A549 (cell line): Measurements from ENCODE around the gene ARHGAP26.

Experiments
- EP300 ChIP-seq, 2 experiments: fragments of >200 bp; sonication (Bioruptor Twin); formaldehyde crosslinking; IDR thresholded peaks; 2 replicates in 1 of 2; 3 replicates in 1 of 2; pipeline ENCODE4 v1.6.1; 2016 to 2017
- FOXS1 ChIP-seq: fragments of 250-450 bp; sonication (Bioruptor Pico); IDR thresholded peaks from 2 replicates; pipeline ENCODE4 v1.5.0; 2020; ENCODE audit warnings: mild to moderate bottlenecking, moderate library complexity
- MAZ ChIP-seq: fragments of 150-350 bp; IDR thresholded peaks from 2 replicates; pipeline ENCODE4 v1.6.1; 2014; ENCODE audit warnings: antibody characterized with exemption, low read depth, low read length, borderline replicate concordance
- NPAS2 ChIP-seq: fragments of 250-450 bp; sonication (Bioruptor Pico); IDR thresholded peaks from 2 replicates; pipeline ENCODE4 v1.8.0; 2022; ENCODE audit warnings: mild to moderate bottlenecking, moderate library complexity, borderline replicate concordance
- PHF8 ChIP-seq: fragments of 200-600 bp; sonication (generic); IDR thresholded peaks from 2 replicates; pipeline ENCODE4 v1.6.1; 2016; ENCODE audit warnings: low read depth, mild to moderate bottlenecking, antibody characterized with exemption, moderate library complexity, borderline replicate concordance
- POLR2A ChIP-seq: IDR thresholded peaks from 2 replicates; pipeline ENCODE4 v1.6.1; 2012; ENCODE audit warnings: mild to moderate bottlenecking, low read length
- RAD21 ChIP-seq, 2 experiments: fragments of >200 bp in 1 of 2; sonication (Bioruptor Twin) in 1 of 2; formaldehyde crosslinking in 1 of 2; IDR thresholded peaks in 1 of 2; conservative IDR thresholded peaks in 1 of 2; 2 replicates in 1 of 2; 3 replicates in 1 of 2; pipeline ENCODE4 v1.6.1; 2012 to 2018; ENCODE audit warnings: inconsistent platforms in 1 of 2
- SMC3 ChIP-seq: fragments of >200 bp; sonication (Bioruptor Twin); formaldehyde crosslinking; IDR thresholded peaks from 3 replicates; pipeline ENCODE4 v1.6.1; 2018; ENCODE audit warnings: inconsistent platforms
- TP53 ChIP-seq: fragments of 250-450 bp; sonication (Bioruptor Pico); IDR thresholded peaks from 2 replicates; pipeline ENCODE4 v1.5.0; 2021; ENCODE audit warnings: mild to moderate bottlenecking, moderate library complexity
- ZSCAN20 ChIP-seq: fragments of 250-450 bp; sonication (Bioruptor Pico); IDR thresholded peaks from 2 replicates; pipeline ENCODE4 v1.8.0; 2022; ENCODE audit warnings: mild to moderate bottlenecking, moderate library complexity
- TF ChIP-seq, protein P1 (sequence below): fragments of >200 bp; sonication (Bioruptor Twin); formaldehyde crosslinking; IDR thresholded peaks from 3 replicates; pipeline ENCODE4 v1.5.1; 2016
- TF ChIP-seq, protein P2 (sequence below): fragments of 150-350 bp; IDR thresholded peaks from 2 replicates; pipeline ENCODE4 v1.6.1; 2014; ENCODE audit warnings: low read depth, mild to moderate bottlenecking, low read length
- TF ChIP-seq, protein P3 (sequence below): fragments of 450-650 bp; IDR thresholded peaks from 2 replicates; pipeline ENCODE4 v1.6.1; 2014; ENCODE audit warnings: antibody characterized with exemption

DNA sequence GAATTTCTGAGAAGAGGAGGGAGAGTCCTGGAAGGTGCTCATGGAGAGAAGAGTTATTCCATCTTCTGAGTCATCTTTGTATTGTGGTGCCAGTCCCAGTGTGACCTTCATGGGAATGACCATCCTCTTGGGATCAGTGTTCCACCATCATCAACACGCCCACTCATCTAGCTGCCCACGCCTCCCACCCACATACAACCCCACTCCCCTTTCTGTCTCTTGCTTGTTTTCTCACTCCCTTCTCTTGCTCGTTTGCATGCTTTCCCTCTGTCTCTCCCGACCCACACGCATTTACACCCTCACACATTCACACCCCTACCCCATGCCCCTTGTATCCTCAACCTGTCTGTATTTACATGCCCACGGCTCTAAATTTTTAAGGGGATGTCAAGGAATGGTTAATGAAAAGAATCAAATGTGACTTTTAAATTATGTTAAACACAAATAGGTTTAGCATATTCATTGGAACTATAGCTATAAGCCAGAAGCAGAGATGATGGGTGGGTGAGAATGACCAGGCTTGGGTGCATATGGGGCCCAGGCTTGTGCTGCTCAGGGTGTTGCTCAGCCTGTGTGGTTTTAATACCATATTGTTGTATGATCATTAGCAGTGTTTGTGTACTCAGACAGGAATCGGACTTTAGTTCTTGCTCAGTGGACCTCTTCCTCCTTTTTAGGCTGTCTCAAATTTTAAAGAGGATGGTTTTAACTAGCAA, 160.4 kb downstream of the ARHGAP26 start:
- TF ChIP-seq, protein P1, sequence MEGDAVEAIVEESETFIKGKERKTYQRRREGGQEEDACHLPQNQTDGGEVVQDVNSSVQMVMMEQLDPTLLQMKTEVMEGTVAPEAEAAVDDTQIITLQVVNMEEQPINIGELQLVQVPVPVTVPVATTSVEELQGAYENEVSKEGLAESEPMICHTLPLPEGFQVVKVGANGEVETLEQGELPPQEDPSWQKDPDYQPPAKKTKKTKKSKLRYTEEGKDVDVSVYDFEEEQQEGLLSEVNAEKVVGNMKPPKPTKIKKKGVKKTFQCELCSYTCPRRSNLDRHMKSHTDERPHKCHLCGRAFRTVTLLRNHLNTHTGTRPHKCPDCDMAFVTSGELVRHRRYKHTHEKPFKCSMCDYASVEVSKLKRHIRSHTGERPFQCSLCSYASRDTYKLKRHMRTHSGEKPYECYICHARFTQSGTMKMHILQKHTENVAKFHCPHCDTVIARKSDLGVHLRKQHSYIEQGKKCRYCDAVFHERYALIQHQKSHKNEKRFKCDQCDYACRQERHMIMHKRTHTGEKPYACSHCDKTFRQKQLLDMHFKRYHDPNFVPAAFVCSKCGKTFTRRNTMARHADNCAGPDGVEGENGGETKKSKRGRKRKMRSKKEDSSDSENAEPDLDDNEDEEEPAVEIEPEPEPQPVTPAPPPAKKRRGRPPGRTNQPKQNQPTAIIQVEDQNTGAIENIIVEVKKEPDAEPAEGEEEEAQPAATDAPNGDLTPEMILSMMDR: no peak
- TF ChIP-seq POLR2A (no peak), MAZ (no peak), PHF8 (no peak), ZSCAN20 (CRISPR knock-in tag) (no peak), NPAS2 (no peak), EP300 (IDR thresholded peaks at IDR 0.05) (no peak), FOXS1 (CRISPR knock-in tag) (no peak), SMC3 (no peak), RAD21 (conservative IDR thresholded peaks at IDR 0.05 in 1 of 2, IDR thresholded peaks at IDR 0.05 in 1 of 2) (no peak), TP53 (CRISPR knock-in tag) (no peak)
- TF ChIP-seq, protein P2, sequence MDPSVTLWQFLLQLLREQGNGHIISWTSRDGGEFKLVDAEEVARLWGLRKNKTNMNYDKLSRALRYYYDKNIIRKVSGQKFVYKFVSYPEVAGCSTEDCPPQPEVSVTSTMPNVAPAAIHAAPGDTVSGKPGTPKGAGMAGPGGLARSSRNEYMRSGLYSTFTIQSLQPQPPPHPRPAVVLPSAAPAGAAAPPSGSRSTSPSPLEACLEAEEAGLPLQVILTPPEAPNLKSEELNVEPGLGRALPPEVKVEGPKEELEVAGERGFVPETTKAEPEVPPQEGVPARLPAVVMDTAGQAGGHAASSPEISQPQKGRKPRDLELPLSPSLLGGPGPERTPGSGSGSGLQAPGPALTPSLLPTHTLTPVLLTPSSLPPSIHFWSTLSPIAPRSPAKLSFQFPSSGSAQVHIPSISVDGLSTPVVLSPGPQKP: no peak
- TF ChIP-seq, protein P3, sequence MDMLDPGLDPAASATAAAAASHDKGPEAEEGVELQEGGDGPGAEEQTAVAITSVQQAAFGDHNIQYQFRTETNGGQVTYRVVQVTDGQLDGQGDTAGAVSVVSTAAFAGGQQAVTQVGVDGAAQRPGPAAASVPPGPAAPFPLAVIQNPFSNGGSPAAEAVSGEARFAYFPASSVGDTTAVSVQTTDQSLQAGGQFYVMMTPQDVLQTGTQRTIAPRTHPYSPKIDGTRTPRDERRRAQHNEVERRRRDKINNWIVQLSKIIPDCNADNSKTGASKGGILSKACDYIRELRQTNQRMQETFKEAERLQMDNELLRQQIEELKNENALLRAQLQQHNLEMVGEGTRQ: no peak
